Mesothelial cell of epicardium (in vitro differentiated cells): ENCODE measurements around the gene CTDP1. TPM values are rescaled to one million over a fixed set of nuclear protein-coding genes. Genes with fewer than 3 reads are reported as not detected.

Source experiments
- DNase-seq, 2 experiments: peaks; one replicate each; pipeline ENCODE4 v3.0.0; 2021; ENCODE audit warnings: low spot score in 2 of 2; ENCODE audit not compliant: unreplicated experiment in 2 of 2
- H3K27ac Mint-ChIP-seq: 2 replicates; pipeline ENCODE4 v1.8.0; 2021; ENCODE audit warnings: mixed read lengths
- H3K27me3 Mint-ChIP-seq: 2 replicates; pipeline ENCODE4 v1.8.0; 2021; ENCODE audit warnings: low read depth, mixed read lengths
- H3K36me3 Mint-ChIP-seq: 2 replicates; pipeline ENCODE4 v1.8.0; 2021; ENCODE audit warnings: mixed read lengths
- H3K4me1 Mint-ChIP-seq: 2 replicates; pipeline ENCODE4 v1.8.0; 2021; ENCODE audit warnings: mixed read lengths
- H3K4me3 Mint-ChIP-seq: 2 replicates; pipeline ENCODE4 v1.8.0; 2021; ENCODE audit warnings: mild to moderate bottlenecking, moderate library complexity, mixed read lengths
- H3K9me3 Mint-ChIP-seq: 2 replicates; pipeline ENCODE4 v1.8.0; 2021; ENCODE audit warnings: mixed read lengths
- CTCF ChIP-seq: fragments of 200-600 bp; sonication (generic); IDR thresholded peaks from one replicate; pipeline ENCODE4 v1.5.0; 2021; ENCODE audit warnings: antibody characterized with exemption; ENCODE audit not compliant: unreplicated experiment
- total RNA-seq: library from RNA; stranded (reverse); gene quantifications from 3 replicates; pipeline ENCODE4 v1.2.1, GENCODE V29; 2021

CTDP1 gene
- total RNA-seq, 1 donor from 2014 or later, result 24.1 TPM

- peaks cover 88% of the 10 kb centered on the region for H3K27me3 Mint-ChIP-seq
- TF ChIP-seq CTCF, result no peak
- no peaks in the 10 kb centered on the region for H3K9me3 Mint-ChIP-seq
- DNase-seq, result no peak
- peaks cover 12% of the 10 kb centered on the region for H3K4me1 Mint-ChIP-seq
- no peaks in the 10 kb centered on the region for H3K36me3 Mint-ChIP-seq
- H3K27ac Mint-ChIP-seq, result no peak overlapping the region
- peak overlapping the region; percentile 42 for H3K4me3 Mint-ChIP-seq
These were observed 108.5 kb downstream of the CTDP1 start for GRCh38 chr18:79787865-79788733.

- peaks cover 90% of the 10 kb centered on the region for H3K27me3 Mint-ChIP-seq
- H3K4me1 Mint-ChIP-seq, result peaks cover 12% of the 10 kb centered on the region
- H3K27ac Mint-ChIP-seq, result no peak overlapping the region
- no peak for DNase-seq
- H3K4me3 Mint-ChIP-seq, result no peak overlapping the region
- TF ChIP-seq CTCF, result peak; percentile 33
- H3K9me3 Mint-ChIP-seq, result no peaks in the 10 kb centered on the region
- no peaks in the 10 kb centered on the region for H3K36me3 Mint-ChIP-seq
These were observed 109.1 kb downstream of the CTDP1 start for GRCh38 chr18:79788734-79789085.

GRCh38 chr18:79789091-79789891 lies 109.7 kb downstream of the CTDP1 start:
- Mint-ChIP-seq H3K9me3 (no peaks in the 10 kb centered on the region), H3K36me3 (no peaks in the 10 kb centered on the region), H3K27me3 (peaks cover 87% of the 10 kb centered on the region), H3K4me1 (peaks cover 12% of the 10 kb centered on the region), H3K27ac (no peak overlapping the region), H3K4me3 (peak overlapping the region; percentile 5)
- no peak for DNase-seq
- no peak for TF ChIP-seq CTCF

- Mint-ChIP-seq H3K9me3 (no peaks in the 10 kb centered on the region), H3K27me3 (peaks cover 87% of the 10 kb centered on the region), H3K4me3 (no peak overlapping the region), H3K4me1 (peaks cover 12% of the 10 kb centered on the region), H3K36me3 (no peaks in the 10 kb centered on the region), H3K27ac (no peak overlapping the region)
- DNase-seq, result no peak
- no peak for TF ChIP-seq CTCF
These were observed 110.6 kb downstream of the CTDP1 start for GRCh38 chr18:79789901-79790890.
